HTR-8/SVneo (cell line): ENCODE measurements around the gene KRTAP1-5.
"Not testable (repeated sequence)": the region's sequence is repeated elsewhere in the genome, so short reads cannot be mapped to it uniquely, and the experiment has no call there.

Experiments used
- DNase-seq: peaks from one replicate; pipeline ENCODE4 v3.0.0; 2011; ENCODE audit warnings: low spot score, mixed read lengths; ENCODE audit not compliant: insufficient read length
- FAIRE-seq: peaks from 2 replicates; lab custom pipeline; 2011; peaks lifted over from hg19 to GRCh38; lab: Jason Lieb, UNC

The KRTAP1-5 gene, protein sequence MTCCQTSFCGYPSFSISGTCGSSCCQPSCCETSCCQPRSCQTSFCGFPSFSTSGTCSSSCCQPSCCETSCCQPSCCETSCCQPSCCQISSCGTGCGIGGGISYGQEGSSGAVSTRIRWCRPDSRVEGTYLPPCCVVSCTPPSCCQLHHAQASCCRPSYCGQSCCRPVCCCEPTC

DNA sequence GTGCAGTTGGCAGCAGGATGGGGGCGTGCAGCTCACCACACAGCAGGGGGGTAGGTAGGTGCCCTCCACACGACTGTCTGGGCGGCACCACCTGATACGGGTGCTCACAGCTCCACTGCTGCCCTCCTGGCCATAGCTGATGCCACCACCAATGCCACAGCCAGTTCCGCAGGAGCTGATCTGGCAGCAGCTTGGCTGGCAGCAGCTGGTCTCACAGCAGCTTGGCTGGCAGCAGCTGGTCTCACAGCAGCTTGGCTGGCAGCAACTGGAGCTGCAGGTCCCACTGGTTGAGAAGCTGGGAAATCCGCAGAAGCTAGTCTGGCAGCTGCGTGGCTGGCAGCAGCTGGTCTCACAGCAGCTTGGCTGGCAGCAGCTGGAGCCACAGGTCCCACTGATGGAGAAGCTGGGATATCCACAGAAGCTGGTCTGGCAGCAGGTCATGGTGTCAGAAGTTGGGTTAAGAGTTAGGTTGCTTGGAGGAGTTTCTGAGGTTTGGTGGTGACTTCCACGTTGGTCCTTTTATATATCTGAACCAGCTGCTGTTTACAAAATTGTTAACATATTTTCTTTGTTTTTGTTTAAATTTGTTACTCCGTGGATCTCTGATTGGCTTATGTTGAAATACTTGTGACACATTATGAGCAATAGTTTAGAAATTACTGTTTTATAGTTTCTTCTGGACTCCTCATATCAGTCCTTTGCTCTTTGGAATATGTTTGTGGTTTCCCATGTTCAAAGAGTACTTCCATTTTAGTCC lies at the start of gene KRTAP1-5:
TSS of gene KRTAP1-5 (minus strand) at position 494 of the 757 bp plus-strand sequence. CDS start at position 441, 53 bp downstream.
- peak; percentile 62 for FAIRE-seq
- DNase-seq, result no peak

DNA sequence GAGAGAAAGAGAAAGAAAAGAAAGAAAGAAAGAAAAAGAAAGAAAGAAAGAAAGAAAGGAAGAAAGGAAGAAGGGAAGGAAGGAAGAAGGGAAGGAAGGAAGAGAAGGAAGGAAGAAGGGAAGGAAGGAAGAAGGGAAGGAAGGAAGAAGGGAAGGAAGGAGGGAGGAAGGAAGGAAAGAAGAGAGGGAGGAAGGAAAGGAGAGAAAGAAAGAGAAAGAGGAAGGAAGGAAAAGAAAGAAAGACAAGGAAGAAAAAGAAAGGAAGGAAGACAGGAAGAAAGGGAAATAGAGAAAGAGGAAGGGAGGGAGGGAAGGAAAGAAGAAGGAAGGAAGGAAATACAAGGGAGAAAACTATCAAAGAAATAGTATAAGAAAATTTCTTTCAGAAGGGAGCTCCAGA lies 49.8 kb upstream of the KRTAP1-5 start:
- DNase-seq (no peak), FAIRE-seq (no peak)

DNA sequence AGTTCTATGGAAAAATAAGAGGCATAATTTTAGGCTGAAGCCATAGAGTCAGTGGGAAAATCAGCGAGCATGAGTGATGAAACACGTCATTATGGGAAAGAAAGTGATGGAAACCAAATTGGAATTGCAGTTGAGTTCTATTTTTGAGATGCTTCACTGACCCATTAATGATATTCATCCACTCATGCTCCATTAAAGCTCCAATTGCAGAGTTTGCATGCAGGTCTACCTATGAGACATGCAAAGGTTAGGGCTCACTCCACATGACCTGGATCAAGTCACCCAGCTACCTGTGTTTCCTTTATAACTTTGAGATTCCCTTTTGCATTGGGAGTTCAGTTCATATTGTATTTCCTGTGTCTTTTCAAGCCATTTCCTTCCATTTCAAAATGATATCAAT lies 46.7 kb upstream of the KRTAP1-5 start:
- DNase-seq (no peak), FAIRE-seq (no peak)

DNA sequence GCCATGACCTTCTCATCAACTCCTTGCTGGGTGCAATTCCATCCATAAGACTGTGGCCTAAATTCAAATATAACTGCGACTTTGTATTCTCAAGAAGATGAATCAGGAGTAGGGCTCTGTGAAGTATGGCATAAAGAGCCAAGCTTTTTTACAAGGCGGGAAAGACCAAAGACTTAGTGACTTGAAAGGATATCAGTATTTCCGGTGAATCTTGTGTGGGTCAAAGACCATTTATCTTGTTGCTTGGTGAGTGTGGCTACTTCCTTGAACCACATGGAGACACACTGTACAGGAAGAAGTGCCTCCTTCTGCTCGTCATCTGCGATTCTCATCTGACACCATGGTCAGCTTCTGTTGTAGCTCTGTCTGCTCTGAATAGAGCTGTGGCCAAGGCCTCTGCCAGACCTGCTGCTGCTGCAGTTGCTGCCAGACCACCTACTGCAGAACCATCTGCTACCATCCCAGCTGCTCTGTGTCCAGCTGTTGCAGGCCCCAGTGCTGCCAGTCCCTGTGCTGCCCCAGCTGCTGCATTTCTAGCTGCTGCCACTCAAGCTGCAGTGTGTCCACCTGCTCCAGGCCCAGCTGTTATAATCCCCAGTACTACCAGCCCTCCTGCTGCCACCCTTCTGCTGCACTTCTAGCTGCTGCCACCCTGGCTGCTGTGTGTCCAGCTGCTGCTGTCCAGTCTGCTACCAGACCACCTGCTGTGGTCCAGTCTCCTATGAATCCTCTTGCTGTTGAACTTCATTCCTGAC lies 44.8 kb upstream of the KRTAP1-5 start:
- FAIRE-seq (peak; percentile 63), DNase-seq (no peak)

DNA sequence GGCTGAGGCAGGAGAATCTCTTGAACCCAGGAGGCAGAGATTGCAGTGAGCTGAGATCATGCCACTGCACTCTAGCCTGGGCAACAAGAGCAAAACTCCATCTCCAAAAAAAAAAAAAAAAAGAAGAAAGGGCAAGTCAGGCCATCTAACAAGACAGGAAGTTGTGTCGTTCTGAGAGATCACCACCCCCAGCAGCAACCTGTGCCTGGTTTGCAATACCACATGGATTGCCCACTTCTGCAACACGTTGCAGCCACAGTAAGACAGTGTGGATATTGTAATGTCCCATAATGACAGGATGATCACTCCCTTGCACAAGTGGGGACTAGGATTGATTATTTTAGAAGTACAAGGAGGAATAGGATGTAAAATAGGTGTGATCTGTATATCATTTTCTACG lies 42.0 kb upstream of the KRTAP1-5 start:
- DNase-seq, result no peak
- FAIRE-seq, result peak; percentile 46

DNA sequence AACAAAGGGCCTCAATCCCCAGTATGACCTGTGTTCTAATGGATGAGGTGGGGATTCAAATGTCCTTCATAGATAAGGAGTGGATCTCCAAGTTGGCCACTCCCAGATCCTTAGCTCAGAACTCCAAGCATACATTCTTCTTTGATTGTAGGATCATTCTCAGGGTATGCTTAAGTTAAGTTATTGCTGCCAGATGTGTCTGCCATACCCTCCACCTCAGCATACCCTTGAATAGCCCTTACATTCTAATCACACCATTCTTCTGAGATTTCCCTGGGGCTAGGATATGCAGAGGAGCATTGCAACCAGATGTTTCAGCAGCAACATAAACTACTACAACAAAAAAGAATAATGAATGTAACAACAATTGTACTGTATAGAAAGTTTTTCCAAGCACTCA lies 40.3 kb upstream of the KRTAP1-5 start:
- DNase-seq (no peak), FAIRE-seq (no peak)

DNA sequence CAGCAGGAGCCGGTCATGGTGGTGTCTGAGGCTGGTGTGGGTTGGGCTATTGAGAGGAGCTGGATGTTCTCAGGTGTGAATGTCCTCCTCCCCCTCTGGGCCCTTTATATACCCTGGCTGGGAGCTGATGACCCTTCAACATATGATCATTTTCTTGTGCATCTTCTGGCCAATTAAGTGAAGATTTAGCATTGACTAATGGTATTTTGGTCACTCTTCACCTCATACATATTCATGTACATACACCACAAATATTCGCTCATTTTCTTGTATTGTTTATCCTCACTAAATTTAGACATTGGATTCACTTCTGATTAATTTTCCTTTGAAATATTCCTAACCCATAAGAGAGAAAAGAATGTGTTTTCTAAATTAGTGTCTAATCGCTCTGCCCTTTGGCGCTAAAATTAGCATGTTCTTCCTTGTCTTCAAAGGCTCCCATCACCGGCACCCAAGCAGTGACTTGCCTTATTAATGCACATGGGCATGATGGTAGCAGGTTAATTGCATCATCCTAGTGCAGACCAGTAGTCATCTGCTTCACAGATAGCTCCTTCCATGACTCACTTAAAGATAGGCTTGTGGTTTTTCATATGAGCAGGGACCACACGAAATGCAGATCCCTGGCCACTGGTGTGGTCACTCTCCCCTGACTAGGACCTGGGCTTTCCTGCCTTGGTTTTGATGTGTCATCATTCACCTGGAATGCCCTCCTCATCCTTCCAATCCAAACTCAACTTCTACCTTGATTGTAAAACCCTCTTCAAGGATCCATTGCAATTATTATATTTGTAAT lies 39.0 kb upstream of the KRTAP1-5 start, which contains the start of gene KRTAP2-4:
TSS of gene KRTAP2-4 (minus strand) at position 51 of the 796 bp plus-strand sequence. CDS start at position 17, 34 bp downstream.
- FAIRE-seq, result peak; percentile 80
- no peak for DNase-seq

DNA sequence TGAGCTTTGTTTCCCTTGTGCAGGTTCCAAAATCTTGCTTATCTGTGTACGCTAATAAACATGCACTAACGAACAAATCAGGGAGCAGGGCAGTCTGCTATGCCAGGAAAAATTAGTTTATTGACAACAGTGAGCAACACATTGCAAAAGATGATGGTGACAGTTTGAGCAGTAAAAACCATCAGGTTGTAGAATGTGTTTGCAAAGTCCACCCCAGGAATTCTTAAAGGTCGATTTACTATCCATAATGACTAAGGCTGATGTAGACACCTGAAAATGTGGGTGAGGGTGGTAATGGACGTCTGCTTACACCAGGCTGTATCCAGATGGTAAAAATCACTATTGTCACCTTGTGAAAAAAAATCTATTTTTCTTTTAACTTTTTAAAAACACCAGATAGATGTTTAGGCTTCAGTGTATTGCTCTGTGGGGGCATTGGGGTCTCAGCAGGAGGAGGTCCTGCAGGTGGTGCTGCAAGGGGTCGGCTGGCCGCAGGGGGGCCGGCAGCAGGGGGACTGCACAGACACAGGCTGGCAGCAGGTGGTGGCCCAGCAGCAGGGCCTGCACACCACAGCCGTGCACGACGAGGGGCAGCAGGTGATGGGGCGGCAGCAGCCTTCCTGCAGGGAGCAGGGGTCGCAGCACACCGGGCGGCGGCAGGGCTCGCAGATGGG lies 38.1 kb upstream of the KRTAP1-5 start:
- DNase-seq, FAIRE-seq: not testable (repeated sequence)

DNA sequence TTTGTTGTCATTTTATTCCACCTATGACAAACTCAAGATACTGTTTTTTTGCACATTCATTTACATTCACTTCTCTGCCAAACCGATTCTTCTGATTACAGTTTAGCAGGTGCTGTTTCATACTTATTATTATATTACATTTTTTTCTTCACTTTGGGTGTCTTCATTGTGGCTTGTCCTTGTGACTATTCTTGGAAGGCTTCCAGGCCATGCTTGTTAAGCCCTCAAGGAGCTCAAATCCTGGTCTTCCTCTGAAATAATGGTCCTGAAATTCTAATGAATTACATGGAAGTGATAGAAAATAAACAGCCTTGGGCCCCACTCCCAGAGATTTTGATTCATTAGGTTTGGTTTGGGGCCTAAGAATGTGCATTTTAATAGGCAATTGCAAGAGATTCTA lies 37.3 kb upstream of the KRTAP1-5 start:
- DNase-seq, result no peak
- FAIRE-seq, result no peak

DNA sequence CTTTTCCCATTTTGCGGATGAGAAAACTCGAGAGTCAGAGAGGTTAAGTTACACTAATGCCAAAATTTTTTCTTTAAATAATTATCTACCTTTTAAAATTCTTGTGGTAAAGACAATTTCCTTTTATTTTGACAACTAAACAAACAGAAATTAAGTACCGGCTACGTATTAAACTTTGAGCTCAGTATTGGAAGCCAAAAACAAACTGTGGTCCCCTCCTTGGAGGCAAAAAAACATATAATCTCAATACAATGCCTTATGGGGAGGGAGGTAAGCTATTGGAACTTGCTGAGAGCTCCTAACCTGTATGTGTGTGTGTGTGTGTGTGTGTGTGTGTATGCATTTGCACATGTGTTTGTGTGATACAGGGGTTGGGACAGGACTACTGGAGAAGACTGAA lies 36.4 kb upstream of the KRTAP1-5 start:
- FAIRE-seq (peak; percentile 81), DNase-seq (no peak)

DNA sequence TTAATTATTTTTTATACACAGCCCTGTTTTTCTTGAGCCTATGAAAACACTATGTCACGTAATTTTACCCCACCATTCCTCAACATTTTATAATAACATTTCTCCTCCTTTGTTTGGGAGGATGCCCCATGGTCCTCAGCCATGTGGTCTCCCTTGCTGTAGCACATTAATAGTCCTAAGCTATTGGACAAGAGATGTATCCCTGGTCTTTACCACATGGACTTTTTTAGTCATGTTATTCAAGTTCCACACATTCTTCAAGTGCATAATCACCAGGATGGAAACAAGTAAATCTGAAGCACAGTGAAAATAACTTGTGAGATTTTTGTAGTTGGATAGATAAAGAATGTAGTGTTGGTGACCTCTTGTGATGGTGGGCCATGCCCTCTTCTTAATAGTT lies 35.0 kb upstream of the KRTAP1-5 start:
- DNase-seq (peak; percentile 65), FAIRE-seq (peak; percentile 89)

DNA sequence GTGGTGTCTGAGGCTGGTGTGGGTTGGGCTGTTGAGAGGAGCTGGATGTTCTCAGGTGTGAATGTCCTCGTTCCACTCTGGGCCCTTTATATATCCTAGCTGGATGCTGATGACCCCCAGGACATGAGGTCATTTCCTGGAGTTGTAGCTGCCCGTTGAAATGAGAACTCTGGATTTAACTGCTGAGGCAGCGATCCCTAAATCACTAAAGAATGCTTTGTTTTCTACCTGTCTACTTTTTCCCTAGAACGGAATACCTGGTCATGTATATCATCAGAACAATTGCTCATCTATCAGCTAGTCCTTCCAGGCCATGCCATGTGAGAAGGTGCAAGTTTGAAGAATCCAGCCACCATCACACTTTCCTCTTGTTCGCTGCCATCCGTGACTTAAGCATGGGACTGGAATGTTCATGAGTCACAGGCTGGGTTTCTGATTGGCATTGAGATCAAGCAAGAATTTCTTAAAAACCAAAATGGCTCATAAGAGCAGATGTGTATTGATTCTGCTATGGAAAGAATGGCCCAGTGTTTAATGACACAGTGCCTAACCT lies 33.1 kb upstream of the KRTAP1-5 start, which contains the start of gene KRTAP2-3:
TSS of gene KRTAP2-3 (minus strand) at position 63 of the 553 bp plus-strand sequence. CDS start 64 bp downstream, outside the sequence.
- DNase-seq (peak; percentile 68), FAIRE-seq (peak; percentile 98)

DNA sequence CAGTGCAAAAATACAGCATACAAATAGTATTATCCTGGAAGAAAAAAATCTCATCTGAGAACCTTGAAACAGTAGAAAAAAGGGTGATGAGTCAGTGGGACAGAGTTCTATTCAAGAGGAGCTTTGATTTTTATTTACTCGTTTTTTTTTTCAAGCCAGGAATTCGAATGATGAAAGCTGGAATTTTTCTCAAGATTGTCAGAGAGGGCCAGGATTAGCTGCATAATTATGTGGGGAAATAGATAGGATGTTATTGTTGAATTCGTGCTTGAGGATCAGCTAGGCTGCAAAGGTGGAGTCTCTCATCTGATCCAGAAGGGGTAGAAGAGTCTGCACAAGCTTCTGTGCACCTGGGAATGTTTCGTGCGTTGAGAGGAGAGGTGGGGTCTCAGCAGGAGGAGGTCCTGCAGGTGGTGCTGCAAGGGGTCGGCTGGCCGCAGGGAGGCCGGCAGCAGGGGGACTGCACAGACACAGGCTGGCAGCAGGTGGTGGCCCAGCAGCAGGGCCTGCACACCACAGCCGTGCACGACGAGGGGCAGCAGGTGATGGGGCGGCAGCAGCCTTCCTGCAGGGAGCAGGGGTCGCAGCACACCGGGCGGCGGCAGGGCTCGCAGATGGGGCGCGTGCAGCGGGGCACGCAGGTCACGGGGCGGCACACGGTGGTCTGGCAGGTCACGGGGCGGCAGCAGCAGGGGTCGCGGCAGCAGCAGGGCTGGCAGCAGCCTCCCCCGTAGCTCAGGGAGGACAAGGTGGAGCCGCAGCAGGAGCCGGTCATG lies 32.5 kb upstream of the KRTAP1-5 start:
- not testable (repeated sequence) for FAIRE-seq
- DNase-seq, result peak; percentile 45

DNA sequence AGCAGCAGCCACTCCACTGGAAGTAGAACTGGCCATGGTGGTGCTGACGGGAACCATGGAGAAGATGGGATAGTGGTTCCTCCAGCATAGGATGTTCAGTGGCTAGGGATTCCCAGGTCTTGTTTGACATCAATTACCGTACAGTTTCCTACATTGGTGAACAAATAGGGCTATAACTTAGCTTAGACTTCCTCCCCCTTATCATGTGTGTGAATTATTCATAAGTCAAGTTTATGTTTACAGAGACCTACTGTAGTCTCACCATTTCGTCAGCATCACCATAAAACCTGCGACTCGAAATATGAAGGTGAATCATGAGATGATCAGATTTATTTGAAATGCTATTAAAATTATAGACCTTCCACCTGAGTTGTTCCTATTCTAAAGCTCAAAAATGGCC lies 31.7 kb upstream of the KRTAP1-5 start:
- no peak for FAIRE-seq
- no peak for DNase-seq

DNA sequence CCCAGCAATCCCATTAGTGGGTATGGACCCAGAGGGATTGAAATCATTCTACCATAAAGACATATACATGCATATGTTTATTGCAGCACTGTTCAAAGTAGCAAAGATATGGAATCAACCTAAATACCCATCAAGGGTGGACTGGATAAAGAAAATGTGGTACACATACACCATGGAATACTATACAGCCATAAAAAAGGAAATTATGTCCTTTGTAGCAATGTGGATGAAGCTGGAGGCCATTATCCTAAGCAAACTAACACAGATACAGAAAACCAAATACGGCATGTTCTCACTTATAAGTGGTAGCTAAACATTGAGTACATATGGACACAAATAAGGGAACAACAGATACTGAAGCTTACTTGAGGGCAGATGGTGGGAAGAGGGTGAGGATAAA lies 30.5 kb upstream of the KRTAP1-5 start:
- FAIRE-seq (peak; percentile 64), DNase-seq (no peak)

DNA sequence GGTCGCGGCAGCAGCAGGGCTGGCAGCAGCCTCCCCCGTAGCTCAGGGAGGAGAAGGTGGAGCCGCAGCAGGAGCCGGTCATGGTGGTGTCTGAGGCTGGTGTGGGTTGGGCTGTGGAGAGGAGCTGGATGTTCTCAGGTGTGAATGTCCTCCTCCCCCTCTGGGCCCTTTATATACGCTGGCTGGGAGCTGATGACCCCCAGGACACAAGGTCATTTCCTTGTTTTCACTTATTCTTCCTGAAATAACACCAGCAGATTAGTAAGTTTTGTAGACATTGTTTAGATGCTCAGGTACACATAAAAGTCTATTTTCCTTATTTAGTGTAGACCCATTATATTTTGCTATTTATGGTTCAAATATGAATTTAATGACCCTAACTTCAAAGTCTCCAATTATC lies 28.1 kb upstream of the KRTAP1-5 start, which contains the start of gene KRTAP2-2:
TSS of gene KRTAP2-2 (minus strand) at position 101 of the 400 bp plus-strand sequence. CDS start at position 82, 19 bp downstream.
- DNase-seq, result not testable (repeated sequence)

DNA sequence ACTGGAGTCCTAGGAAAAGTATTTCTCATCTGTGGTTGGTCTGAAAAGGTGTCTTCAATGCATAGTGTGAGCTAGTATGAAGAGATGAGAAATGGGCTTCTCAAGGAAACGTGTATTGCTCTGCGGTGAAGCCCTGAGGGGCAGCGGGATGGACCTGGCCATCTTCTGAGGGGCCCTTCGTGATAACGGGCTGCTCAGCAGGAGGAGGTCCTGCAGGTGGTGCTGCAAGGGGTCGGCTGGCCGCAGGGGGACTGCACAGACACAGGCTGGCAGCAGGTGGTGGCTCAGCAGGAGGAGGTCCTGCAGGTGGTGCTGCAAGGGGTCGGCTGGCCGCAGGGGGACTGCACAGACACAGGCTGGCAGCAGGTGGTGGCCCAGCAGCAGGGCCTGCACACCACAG lies 27.5 kb upstream of the KRTAP1-5 start:
- not testable (repeated sequence) for DNase-seq, FAIRE-seq

More for the DNA sequence above, 28.1 kb upstream of the KRTAP1-5 start, which contains the start of gene KRTAP2-2:
- FAIRE-seq, result not testable (repeated sequence)

DNA sequence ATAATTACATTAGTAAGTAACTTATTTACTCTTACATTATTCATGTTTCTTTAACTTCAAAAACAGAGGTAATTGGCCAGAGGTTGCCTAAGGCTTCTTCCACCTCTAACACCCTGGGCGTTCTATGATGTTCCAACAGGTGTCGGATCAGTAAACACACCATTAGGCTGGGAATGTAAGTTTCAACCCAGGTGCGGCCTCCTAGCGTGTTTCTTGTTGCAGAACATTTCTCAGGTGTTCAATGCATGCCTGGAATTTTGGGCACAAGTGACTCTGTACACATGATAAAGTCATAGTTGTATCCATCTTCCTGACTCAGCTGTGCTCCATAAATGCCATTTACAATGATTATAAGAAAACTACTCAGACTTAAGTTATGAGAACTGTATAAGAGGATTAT lies 27.0 kb upstream of the KRTAP1-5 start:
- FAIRE-seq (no peak), DNase-seq (no peak)
